ENCODE data around the gene POLN.

DNA sequence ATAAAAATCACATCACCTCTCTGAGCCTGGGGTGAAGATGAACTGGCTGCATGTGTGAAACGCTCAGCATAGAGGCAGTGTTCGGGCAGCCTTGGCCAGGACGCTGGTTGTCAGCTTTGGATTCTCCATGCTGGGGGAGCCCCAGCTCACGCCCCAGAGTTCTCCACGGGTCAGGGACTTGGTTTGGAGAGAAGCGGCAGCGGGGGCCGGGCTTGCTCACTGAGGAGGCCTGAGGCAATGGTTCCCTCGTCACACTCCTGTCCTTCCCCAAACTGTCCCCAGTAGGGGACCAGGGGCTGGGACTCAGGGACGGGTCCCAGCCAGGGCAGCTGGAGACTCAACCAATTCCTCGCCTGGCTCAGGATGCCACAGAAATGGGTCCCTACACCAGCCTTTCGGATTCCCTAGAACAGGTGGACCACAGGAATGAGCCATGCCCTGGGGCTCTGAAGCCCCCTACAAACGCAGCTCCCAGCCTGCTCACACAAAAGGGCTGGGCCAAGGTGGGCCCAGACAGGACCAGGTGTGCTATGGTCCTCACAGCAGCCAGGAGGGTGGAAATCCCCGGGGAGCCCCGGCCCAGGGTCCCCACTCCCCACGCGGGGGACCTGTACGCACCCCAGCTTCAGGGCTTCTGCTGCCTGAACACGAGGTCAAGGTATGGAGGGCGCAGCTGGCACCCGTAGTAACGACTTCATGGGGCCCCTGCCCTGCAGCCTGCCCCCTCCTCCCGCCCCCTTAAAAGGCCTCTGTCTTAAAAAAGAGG, 18.6 kb upstream of the POLN start:
- TF ChIP-seq, protein P1, sequence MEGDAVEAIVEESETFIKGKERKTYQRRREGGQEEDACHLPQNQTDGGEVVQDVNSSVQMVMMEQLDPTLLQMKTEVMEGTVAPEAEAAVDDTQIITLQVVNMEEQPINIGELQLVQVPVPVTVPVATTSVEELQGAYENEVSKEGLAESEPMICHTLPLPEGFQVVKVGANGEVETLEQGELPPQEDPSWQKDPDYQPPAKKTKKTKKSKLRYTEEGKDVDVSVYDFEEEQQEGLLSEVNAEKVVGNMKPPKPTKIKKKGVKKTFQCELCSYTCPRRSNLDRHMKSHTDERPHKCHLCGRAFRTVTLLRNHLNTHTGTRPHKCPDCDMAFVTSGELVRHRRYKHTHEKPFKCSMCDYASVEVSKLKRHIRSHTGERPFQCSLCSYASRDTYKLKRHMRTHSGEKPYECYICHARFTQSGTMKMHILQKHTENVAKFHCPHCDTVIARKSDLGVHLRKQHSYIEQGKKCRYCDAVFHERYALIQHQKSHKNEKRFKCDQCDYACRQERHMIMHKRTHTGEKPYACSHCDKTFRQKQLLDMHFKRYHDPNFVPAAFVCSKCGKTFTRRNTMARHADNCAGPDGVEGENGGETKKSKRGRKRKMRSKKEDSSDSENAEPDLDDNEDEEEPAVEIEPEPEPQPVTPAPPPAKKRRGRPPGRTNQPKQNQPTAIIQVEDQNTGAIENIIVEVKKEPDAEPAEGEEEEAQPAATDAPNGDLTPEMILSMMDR (IDR thresholded peaks at IDR 0.05): no peak
- TF ChIP-seq POLR2A (IDR thresholded peaks at IDR 0.05): no peak
